Measurements from ENCODE around the gene ZNF385C.

Gene ZNF385C

DNA sequence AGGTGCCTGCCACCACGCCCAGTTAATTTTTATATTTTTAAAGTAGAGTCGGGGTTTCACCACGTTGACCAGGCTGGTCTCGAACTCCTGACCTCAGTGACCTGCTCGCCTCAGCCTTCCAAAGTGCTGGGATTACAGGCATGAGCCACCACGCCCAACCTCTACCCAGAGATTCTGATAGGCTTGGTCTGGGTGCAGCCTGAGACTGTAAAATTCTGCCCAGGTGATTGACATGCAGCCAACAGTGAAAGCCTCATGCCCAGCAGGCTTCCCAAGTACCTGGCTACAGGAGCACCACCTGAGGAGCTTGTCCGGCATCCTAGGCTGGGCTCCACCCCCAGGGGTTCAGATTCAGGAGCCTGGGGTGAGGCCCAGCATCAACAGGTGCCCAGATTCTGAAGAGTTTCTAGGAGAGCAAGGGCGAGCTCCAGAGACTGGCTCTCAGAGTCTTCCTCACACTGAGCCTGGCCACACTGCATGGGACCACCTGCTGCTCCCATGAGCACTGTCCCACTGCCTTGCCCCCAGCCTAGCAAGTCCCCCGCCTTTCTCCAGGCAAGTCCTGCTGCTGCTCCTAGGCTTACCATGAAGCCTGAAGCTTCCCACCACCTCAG lies 16.6 kb downstream of the ZNF385C start:
- TF ChIP-seq, protein P1, sequence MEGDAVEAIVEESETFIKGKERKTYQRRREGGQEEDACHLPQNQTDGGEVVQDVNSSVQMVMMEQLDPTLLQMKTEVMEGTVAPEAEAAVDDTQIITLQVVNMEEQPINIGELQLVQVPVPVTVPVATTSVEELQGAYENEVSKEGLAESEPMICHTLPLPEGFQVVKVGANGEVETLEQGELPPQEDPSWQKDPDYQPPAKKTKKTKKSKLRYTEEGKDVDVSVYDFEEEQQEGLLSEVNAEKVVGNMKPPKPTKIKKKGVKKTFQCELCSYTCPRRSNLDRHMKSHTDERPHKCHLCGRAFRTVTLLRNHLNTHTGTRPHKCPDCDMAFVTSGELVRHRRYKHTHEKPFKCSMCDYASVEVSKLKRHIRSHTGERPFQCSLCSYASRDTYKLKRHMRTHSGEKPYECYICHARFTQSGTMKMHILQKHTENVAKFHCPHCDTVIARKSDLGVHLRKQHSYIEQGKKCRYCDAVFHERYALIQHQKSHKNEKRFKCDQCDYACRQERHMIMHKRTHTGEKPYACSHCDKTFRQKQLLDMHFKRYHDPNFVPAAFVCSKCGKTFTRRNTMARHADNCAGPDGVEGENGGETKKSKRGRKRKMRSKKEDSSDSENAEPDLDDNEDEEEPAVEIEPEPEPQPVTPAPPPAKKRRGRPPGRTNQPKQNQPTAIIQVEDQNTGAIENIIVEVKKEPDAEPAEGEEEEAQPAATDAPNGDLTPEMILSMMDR (conservative IDR thresholded peaks at IDR 0.05; ENCODE audit: control insufficient read depth, insufficient read depth, low read depth, low read length), result no peak
- DNase-seq (ENCODE audit: low read depth), result no peak
- H3K4me3 ChIP-seq (ENCODE audit: control insufficient read depth, low read depth, low read length), result no peak overlapping the region

DNA sequence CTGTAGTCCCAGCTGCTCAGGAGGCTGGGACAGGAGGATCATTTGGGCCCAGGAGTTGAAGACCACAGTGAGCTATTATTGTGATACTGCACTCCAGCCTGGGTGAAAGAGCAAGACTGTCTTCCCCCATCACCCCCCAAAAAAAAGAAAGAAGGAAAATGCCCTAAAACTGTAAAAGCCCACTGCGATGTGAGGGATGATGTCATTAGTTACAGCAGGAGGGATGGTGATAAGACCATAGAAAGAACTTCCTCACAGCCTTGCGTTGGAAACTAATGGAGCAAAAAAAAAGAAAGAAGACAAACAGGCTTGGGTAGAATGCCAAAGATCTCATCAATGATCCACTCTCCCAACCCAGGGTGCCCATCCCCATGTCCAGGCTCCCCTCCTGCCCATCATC lies 18.7 kb downstream of the ZNF385C start:
- TF ChIP-seq, protein P1 (conservative IDR thresholded peaks at IDR 0.05; ENCODE audit: control insufficient read depth, insufficient read depth, low read depth, low read length), result no peak
- no peak for DNase-seq (ENCODE audit: low read depth)
- no peak overlapping the region for H3K4me3 ChIP-seq (ENCODE audit: control insufficient read depth, low read depth, low read length)

DNA sequence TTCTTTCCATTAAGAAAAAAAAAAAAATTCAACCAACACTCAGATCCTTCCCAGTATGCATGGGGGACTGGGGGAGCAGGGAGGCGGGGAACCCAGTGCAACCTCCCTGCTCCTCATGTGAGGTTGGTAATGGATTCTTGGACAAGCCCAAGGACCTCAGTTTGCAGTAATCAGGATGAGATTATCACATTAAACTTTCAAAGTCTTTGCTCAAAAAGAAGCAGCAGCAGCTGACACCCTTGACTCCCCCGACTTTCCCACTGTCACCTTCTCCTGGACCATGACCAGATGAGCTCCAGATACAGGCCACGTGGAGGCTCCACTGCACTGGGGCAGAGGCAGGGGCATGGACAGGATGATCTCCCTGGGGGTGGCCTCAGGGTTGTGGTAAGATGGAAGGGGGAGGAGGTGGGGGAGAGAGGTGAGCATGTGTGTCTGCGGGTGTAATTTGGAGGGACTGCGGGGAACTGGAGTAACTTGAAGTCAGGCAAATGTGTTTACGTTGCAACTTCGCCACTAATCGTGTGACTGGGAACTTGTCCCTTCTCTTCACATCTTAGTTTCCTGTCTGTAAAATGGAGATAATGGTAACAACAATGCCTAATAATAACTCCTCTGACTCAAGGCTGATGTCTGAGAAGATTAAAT lies 19.8 kb downstream of the ZNF385C start:
- TF ChIP-seq, protein P1 (conservative IDR thresholded peaks at IDR 0.05; ENCODE audit: control insufficient read depth, insufficient read depth, low read depth, low read length), result no peak
- DNase-seq (ENCODE audit: low read depth), result no peak
- H3K4me3 ChIP-seq (ENCODE audit: control insufficient read depth, low read depth, low read length), result no peak overlapping the region

DNA sequence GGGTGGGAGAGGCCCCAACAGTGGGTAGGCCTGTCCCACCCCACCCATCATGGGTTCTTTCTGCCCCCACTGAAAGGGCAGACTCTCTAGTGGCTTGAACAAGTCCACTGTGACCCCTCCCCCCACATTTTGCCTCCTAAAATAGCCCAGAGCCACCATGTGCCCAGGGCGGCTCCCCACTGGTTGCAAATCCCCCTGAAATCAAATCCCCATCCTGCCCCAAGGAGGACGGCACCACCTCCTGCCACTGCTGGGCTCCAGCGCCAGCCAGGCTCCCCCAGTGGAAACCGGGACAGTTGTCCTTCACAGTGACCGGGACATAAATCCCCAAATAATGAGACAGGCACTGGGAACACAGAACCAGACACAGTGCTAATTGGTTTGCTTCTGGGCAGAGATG lies 20.5 kb downstream of the ZNF385C start:
- no peak for DNase-seq (ENCODE audit: low read depth)
- H3K4me3 ChIP-seq (ENCODE audit: control insufficient read depth, low read depth, low read length), result no peak overlapping the region
- TF ChIP-seq, protein P1 (conservative IDR thresholded peaks at IDR 0.05; ENCODE audit: control insufficient read depth, insufficient read depth, low read depth, low read length), result no peak

DNA sequence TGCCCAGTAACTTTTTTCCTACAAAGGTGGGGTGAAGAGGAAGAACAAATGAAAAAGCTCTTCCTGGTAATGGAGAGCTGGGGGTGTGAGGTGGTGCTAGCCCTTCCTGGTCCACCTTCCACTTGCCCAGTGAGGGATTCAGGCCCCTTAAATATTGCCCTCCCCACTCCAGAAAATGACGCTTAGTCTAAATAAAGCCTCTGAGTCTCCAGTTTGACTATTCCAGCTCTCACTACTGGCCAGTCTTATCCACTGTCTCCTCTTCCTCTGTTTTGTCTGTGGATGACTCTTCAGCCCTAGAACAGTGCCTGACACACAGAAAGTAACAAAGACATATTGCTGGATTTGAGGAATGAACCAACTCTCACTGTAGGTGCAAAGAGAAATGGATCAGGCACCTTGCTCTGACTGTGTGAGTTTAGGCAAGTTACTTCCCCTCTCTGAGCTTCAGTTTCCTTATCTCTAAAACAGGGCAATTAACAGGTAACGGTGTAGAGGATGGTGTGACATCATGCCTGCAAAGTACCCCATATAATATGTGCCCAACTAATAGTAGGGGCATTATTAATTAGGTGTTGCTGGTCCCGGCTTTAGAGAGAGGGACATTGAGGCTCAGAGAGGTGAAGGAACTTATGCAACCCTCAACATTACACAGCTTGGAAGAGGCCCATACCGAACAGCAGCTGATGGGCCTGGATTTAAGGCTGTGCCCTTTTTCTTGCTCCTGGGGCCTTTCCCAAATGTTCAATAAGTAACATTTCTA lies 21.3 kb downstream of the ZNF385C start:
- TF ChIP-seq, protein P1 (conservative IDR thresholded peaks at IDR 0.05; ENCODE audit: control insufficient read depth, insufficient read depth, low read depth, low read length), result no peak
- no peak overlapping the region for H3K4me3 ChIP-seq (ENCODE audit: control insufficient read depth, low read depth, low read length)
- DNase-seq (ENCODE audit: low read depth), result no peak

DNA sequence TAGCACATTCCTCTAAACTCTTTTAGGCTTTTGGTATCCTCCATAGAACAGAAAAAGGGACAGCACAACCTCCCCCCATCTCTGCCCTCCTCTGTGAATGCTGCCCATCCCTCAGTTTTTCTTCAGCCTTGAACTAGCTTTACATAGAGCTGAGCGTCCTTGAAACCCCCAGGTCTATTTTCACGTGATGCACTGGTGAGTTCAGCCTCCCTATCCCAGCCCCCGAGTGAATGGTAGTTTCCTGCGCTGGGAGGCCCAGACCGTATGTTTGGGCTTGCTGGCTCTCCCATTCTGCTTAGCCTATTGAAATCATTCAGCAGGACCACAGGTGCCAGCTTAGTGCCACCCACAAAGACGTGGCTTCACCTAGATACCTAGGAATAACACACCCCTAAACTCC lies 22.5 kb downstream of the ZNF385C start:
- no peak overlapping the region for H3K4me3 ChIP-seq (ENCODE audit: control insufficient read depth, low read depth, low read length)
- TF ChIP-seq, protein P1 (conservative IDR thresholded peaks at IDR 0.05; ENCODE audit: control insufficient read depth, insufficient read depth, low read depth, low read length), result no peak
- DNase-seq (ENCODE audit: low read depth), result no peak

Data from fibroblast of mammary gland (primary cell).